Stimulated activated CD4-positive, alpha-beta T cell treated with anti-CD3 and anti-CD28 coated beads, TNF-alpha, amount 100 ng/mL, for 48 hours (primary cell): ENCODE results near the gene CEACAM1.
"Not testable (repeated sequence)": the region's sequence is repeated elsewhere in the genome, so short reads cannot be mapped to it uniquely, and the experiment has no call there.

ENCODE experiments used
- DNase-seq, 3 donors: peaks; one replicate each; pipeline ENCODE4 v3.0.0-alpha.2; 2020; ENCODE audit warnings: low read depth in 3 of 3

Gene CEACAM1

GRCh38 chr19:42512130-42512636, 16.1 kb downstream of the CEACAM1 start:
- no peak for DNase-seq

GRCh38 chr19:42511340-42511739, 16.9 kb downstream of the CEACAM1 start:
- DNase-seq: no peak

- DNase-seq: no peak
Measured at GRCh38 chr19:42508892-42509444, 19.3 kb downstream of the CEACAM1 start.

GRCh38 chr19:42505066-42505465, 23.2 kb downstream of the CEACAM1 start:
- no peak for DNase-seq

DNA sequence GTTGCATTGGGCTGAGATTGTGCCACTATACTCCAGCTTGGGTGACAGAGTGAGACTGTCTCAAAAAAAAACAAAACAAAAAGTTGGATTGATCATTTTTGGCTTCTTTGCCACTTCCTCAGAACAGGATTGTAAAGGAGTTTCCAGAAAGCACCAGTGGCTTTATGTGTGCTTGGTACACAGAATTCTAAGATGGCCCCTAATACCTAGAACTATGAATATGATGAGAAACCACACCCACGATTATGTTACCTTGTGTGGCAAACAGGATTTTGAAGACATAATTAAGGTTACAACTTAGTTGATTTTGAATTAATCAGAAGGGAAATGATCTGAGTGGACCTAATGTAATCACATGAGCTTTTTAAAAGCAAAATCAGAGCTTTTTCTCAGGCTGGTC, 26.5 kb downstream of the CEACAM1 start:
- no peak for DNase-seq

DNA sequence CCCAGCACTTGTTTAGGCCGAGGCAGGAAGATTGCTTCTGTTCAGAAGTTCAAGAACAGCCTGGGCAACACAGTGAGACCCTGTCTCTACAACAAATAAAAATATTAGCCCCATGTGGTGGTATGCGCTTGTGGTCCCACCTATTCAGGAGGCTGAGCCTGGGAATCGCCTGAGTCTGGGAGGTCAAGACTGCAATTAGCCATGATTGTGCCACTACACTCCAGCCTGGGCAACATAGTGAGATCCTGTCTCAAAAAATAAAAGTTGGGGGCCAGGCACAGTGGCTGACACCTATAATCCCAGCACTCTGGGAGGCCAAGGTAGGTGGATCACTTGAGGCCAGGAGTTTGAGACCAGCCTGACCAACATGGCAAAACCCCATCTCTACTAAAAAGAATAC, 27.0 kb downstream of the CEACAM1 start:
- not testable (repeated sequence) for DNase-seq

GRCh38 chr19:42498169-42498757, 30.0 kb downstream of the CEACAM1 start:
- DNase-seq: no peak

GRCh38 chr19:42497492-42498168, 30.7 kb downstream of the CEACAM1 start:
- no peak for DNase-seq

- DNase-seq: no peak
Measured at GRCh38 chr19:42496460-42497133, 31.7 kb downstream of the CEACAM1 start.

- DNase-seq: no peak
Measured at GRCh38 chr19:42495663-42496062, 32.6 kb downstream of the CEACAM1 start.

DNA sequence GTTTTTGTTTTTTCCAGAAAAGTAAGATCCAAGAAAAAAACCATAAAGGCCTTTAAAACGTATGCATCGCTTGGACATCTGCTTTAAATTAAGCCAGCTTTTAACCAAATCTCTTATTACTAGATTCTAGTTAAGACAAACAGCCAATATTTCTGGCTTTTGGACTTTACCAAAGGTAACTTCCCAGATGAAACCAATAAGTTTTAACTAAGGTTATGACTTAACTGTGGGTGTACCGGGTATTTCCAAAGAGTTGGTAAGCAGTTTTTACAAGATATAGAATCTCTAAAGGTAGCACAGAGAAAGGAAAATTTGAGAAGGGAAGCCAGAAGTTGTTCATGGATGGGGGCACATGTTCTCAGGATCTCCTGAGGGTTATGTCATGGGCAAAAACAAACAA, 34.0 kb downstream of the CEACAM1 start:
- no peak for DNase-seq

- DNase-seq: no peak
Measured at GRCh38 chr19:42488783-42489521, 39.3 kb downstream of the CEACAM1 start.

GRCh38 chr19:42487798-42488178, 40.5 kb downstream of the CEACAM1 start:
- no peak for DNase-seq

DNA sequence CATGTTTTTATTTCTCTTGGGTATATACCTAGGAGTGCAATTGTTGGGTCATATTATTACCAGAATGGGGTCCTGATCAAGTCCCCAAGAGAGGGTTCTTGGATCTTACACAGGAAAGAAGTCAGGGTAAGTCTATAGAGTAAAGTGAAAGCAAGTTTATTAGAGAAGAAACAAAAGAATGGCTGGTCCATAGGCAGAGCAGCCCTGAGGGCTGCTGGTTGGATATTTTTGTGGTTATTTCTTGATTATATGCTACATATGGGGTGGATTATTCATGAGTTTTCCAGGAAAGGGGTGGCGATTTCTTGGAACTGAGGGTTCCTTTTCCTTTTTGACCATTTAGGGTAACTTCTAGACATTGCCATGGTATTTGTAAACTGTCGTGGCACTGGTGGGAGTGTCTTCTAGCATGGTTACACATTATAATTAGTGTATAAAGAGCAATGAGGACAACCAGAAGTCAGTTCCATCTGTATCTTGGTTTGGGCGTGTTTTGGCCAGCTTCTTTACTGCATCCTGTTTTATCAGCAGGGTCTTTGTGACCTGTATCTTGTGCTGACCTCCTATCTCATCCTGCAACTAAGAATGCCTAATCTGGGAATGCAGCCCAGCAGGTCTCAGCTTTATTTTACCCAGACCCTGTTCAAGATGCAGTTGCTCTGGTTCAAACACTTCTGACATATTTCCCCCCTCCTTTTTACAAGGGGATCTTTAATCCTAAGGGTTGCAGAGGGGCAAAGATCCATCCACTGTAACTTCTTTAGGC, 41.1 kb downstream of the CEACAM1 start:
- DNase-seq: no peak

DNA sequence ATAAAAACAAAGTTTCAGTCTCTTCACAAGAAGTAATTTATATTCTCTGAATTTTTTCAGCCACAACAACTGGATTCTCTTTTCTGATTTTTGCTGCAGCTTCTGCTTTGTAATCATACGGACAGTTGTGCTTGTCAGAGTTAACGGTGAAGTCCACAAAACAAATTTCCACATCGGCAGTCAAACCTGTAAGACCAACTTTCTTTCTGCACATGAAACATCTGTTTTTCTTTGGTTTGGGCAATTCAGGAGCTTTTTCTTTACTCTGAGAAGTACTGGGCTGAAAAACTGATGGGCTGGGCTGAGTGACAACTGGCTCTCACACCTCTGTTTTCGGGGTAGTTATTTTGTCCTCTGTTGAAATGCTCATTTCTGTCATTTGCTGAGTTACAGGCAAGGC, 43.2 kb downstream of the CEACAM1 start:
- not testable (repeated sequence) for DNase-seq

GRCh38 chr19:42480335-42481095, 47.8 kb downstream of the CEACAM1 start:
- no peak for DNase-seq

DNA sequence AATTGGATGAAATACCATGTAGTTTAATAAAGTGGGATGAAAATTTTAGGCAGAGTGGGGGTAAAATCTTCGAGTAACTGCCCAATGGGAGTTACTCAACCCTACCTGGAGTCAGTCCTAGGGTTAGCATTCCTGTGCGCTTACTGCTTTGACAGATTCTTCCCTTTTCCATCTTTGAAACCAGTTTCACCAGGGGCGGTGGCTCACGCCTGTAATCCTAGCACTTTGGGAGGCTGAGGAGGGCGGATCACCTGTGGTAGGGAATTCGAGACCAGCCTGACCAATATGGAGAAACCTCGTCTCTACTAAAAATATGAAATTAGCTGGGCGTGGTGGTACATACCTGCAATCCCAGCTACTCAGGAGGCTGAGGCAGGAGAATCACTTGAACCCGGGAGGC, 48.5 kb downstream of the CEACAM1 start:
- DNase-seq: no peak

DNA sequence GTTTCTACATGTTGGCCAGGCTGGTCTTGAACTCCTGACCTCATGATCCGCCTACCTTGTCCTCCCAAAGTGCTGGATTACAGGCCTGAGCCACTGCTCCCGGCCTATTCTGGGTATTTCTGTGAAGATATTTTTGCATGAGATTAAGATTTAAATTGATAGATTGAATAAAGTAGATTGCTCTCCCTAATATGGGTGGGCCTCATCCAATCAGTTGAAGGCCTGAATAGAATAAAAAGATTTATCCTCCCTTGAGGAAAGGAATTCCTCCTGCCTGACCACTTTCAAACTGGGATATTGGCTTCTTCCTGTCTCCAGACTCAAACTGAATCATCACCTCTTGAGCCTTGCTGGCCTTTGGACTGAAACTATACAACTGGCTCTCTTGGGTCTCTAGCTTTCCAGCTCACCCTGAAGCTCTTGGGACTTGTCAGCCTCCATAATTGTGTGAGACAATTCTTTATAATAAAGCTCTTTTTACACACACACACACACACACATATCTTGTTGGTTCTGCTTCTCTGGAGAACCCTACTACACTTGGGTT, 49.4 kb downstream of the CEACAM1 start:
- DNase-seq: no peak

DNA sequence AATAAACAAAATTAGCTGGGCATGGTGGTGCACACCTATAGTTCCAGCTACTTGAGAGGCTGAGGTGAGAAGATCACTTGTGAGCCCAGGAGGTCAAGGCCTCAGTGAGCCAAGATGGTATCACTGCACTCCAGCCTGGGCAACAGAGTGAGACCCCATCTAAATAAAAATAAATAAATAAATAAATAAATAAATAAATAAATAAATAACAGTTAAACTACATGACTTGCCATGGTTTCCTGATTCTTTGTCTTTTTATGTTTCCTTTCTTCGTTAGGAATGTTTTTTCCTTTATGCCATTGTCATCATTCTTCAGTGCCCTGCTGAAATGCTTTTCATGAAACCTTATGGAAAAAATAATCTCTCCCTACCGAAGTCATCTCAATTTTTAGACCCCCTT, 50.3 kb downstream of the CEACAM1 start:
- no peak for DNase-seq

GRCh38 chr19:42477117-42477516, 51.2 kb downstream of the CEACAM1 start:
- no peak for DNase-seq
